ENCODE results near the gene PSMD11. TPM values are rescaled to one million over a fixed set of nuclear protein-coding genes. Genes with fewer than 3 reads are reported as not detected.
A peak's percentile ranks its signal among the peaks of the same experiment; 100 is the strongest.

Gene PSMD11
- total and polyA plus RNA-seq, 2 of the 8 experiments (the other 6 are each of a cell fraction or from before 2014, with no cell fraction given): 68.4 to 171 TPM

GRCh38 chr17:32518646-32519227 is 74.4 kb downstream of the PSMD11 start:
- H2BK15ac ChIP-seq (ENCODE audit: low read length): peak overlapping the region; percentile 14; the same call in 1 of the 2 replicates
- no peaks in the 10 kb centered on the region; a peak in 2 of 7 replicates for H3K27me3 ChIP-seq (replicated peaks in 1 of 4; ENCODE audit: control insufficient read depth in 3 of 4, extremely low read depth in 1 of 4, insufficient read depth in 3 of 4, low read length in 3 of 4)
- CTCF ChIA-PET (ENCODE audit: partially characterized antibody): interaction anchor here (1.2 to 2.9 kb wide), 3 partner anchors 16 to 57 kb away, joined by 3 to 8 read pairs (median 7); no protein-coding TSS in a partner anchor
- TF ChIP-seq HDAC2 (IDR thresholded peaks at IDR 0.05; ENCODE audit: borderline replicate concordance in 1 of 2, low read depth in 2 of 2, low read length in 2 of 2) (0 out of 4 replicates have a peak, but pooled peaks of 1 of the 2 experiments have one; percentile 39), ASH2L (IDR thresholded peaks at IDR 0.05; ENCODE audit: low read length) (peak; percentile 78), KDM4A (IDR thresholded peaks at IDR 0.05; ENCODE audit: low read depth, low read length, severe bottlenecking) (peak; percentile 46), KDM1A (IDR thresholded peaks at IDR 0.05; ENCODE audit: borderline replicate concordance, low read length) (no peak), RBBP5 (IDR thresholded peaks at IDR 0.05; ENCODE audit: borderline replicate concordance, low read depth, low read length) (peak; percentile 83; the same call in 1 of the 2 replicates)
- H3K56ac ChIP-seq (replicated peaks; ENCODE audit: insufficient read length, low read depth, low read length): no peak overlapping the region
- no peak overlapping the region for H3K23ac ChIP-seq (ENCODE audit: insufficient read length)
- H3K9me3 ChIP-seq (ENCODE audit: insufficient read depth in 2 of 2, low read depth in 1 of 2, low read length in 1 of 2): no peaks in the 10 kb centered on the region
- WGBS, 2 experiments (ENCODE audit: extremely low coverage in 1 of 2, insufficient coverage in 1 of 2, insufficient read length in 1 of 2, insufficient replicate concordance in 2 of 2, low coverage in 1 of 2, low lambda C conversion rate in 2 of 2, missing lambda C conversion rate in 1 of 2): 14% methylated on average over 25 of the region's 31 CpGs; no CpG with 5 or more reads in 1 of the 2 experiments
- H3K36me3 ChIP-seq (ENCODE audit: control insufficient read depth in 2 of 4, insufficient read depth in 4 of 4, low read length in 3 of 4): no peaks in the 10 kb centered on the region
- no peaks in the 10 kb centered on the region for H4K20me1 ChIP-seq (replicated peaks in 1 of 2; ENCODE audit: control insufficient read depth in 1 of 2, insufficient read depth in 2 of 2, low read length in 2 of 2)
- H3K4me1 ChIP-seq (replicated peaks in 1 of 4; ENCODE audit: control insufficient read depth in 3 of 4, insufficient read depth in 4 of 4, low read length in 3 of 4): peaks cover 21 to 45% (median 27%) of the 10 kb centered on the region in 4 experiments
- POLR2A ChIA-PET (ENCODE audit: partially characterized antibody): interaction anchor here (1.0 to 5.3 kb wide), 5 partner anchors 15 to 35 kb away, joined by 3 to 35 read pairs (median 3); partner anchors contain the start of gene CDK5R1
- DNase-seq (ENCODE audit: low read depth in 1 of 2, low spot score in 2 of 2): no peak
- H3K79me2 ChIP-seq (ENCODE audit: control insufficient read depth in 1 of 2, insufficient read depth in 2 of 2, low read length in 2 of 2): no peaks in the 10 kb centered on the region
- no peak overlapping the region for H3K4ac ChIP-seq (replicated peaks; ENCODE audit: insufficient read length, low read depth, low read length)
- peak overlapping the region; percentile 64 for H3K18ac ChIP-seq (ENCODE audit: extremely low read depth, low read length)
- peak overlapping the region in 3 of 4 experiments; percentile 59 to 75 (median 73); a peak in 5 of 7 replicates for H3K9ac ChIP-seq (replicated peaks in 1 of 4; ENCODE audit: extremely low read depth in 1 of 4, low read depth in 3 of 4, low read length in 3 of 4)
- 0 out of 2 replicates have a peak overlapping the region, but pooled peaks have one; percentile 13 for H2BK5ac ChIP-seq (ENCODE audit: low read depth, low read length)
- no peak for FAIRE-seq
- H3K4me2 ChIP-seq (ENCODE audit: insufficient read depth in 1 of 2, low read depth in 2 of 2, low read length in 2 of 2): peak overlapping the region; percentile 72 to 83
- peak overlapping the region; percentile 37 to 65 (median 55) for H3K4me3 ChIP-seq (ENCODE audit: extremely low read depth in 1 of 4, insufficient read depth in 2 of 4, low read depth in 3 of 4, low read length in 4 of 4)
- peak overlapping the region; percentile 93 for H4K8ac ChIP-seq (ENCODE audit: extremely low read depth, insufficient read depth, low read length)
- peak overlapping the region; percentile 56 for H4K91ac ChIP-seq (replicated peaks; ENCODE audit: insufficient read length, low read length)
- peak overlapping the region; percentile 72; the same call in 1 of the 2 replicates for H2BK12ac ChIP-seq (ENCODE audit: low read depth, low read length)
- peak overlapping the region; percentile 66 for H4K5ac ChIP-seq (ENCODE audit: insufficient read length, low read depth, low read length)
- peak overlapping the region; percentile 29 for H3K14ac ChIP-seq (ENCODE audit: insufficient read length)
- no peaks in the 10 kb centered on the region for H3K79me1 ChIP-seq (ENCODE audit: low read depth, low read length)
- peaks cover 3% of the 10 kb centered on the region; the same call in 1 of the 2 replicates for H3K23me2 ChIP-seq (ENCODE audit: low read depth, low read length)
- H2BK20ac ChIP-seq (ENCODE audit: low read length): no peak overlapping the region
- H3K27ac ChIP-seq (ENCODE audit: low read depth, low read length): peak overlapping the region; percentile 57; the same call in 1 of the 2 replicates
- H2AK5ac ChIP-seq (ENCODE audit: low read depth, low read length): no peak overlapping the region
- no peak overlapping the region for H2BK120ac ChIP-seq (replicated peaks; ENCODE audit: low read depth, low read length)
- no peak overlapping the region for H2AFZ ChIP-seq (ENCODE audit: low read length)
